Cortex of kidney (tissue), 1 donor: ENCODE measurements around the gene ETV6.

Experiments used
- DNase-seq: peaks from one replicate; lab custom pipeline; 2025; lab: John Stamatoyannopoulos, UW

The ETV6 gene

GRCh38 chr12:11861864-11862600 is 212.6 kb downstream of the ETV6 start:
- DNase-seq = no peak

- no peak for DNase-seq
These were observed 213.3 kb downstream of the ETV6 start for GRCh38 chr12:11862798-11863197.

- no peak for DNase-seq
These were observed 214.0 kb downstream of the ETV6 start for GRCh38 chr12:11863478-11863906.

- no peak for DNase-seq
These were observed 214.5 kb downstream of the ETV6 start for GRCh38 chr12:11863988-11864387.

- DNase-seq = no peak
These were observed 216.3 kb downstream of the ETV6 start for GRCh38 chr12:11865824-11866223.

- no peak for DNase-seq
These were observed 218.6 kb downstream of the ETV6 start for GRCh38 chr12:11868027-11868426.

- no peak for DNase-seq
These were observed 219.9 kb downstream of the ETV6 start for GRCh38 chr12:11869406-11869805.

GRCh38 chr12:11870041-11870451 is 220.6 kb downstream of the ETV6 start:
- no peak for DNase-seq

GRCh38 chr12:11872055-11872454 is 222.6 kb downstream of the ETV6 start:
- no peak for DNase-seq

- DNase-seq = no peak
These were observed 226.0 kb downstream of the ETV6 start for GRCh38 chr12:11875414-11875935.

- no peak for DNase-seq
These were observed 226.8 kb downstream of the ETV6 start for GRCh38 chr12:11876307-11876706.

- no peak for DNase-seq
These were observed 227.8 kb downstream of the ETV6 start for GRCh38 chr12:11877102-11877826.

GRCh38 chr12:11877869-11878780 is 228.7 kb downstream of the ETV6 start:
- no peak for DNase-seq

GRCh38 chr12:11879306-11879705 is 229.8 kb downstream of the ETV6 start:
- no peak for DNase-seq

- DNase-seq = no peak
These were observed 230.9 kb downstream of the ETV6 start for GRCh38 chr12:11880381-11880780.

- no peak for DNase-seq
These were observed 232.4 kb downstream of the ETV6 start for GRCh38 chr12:11881835-11882234.

GRCh38 chr12:11882301-11883019 is 233.0 kb downstream of the ETV6 start:
- DNase-seq = no peak

GRCh38 chr12:11884116-11884515 is 234.6 kb downstream of the ETV6 start:
- no peak for DNase-seq

GRCh38 chr12:11884706-11885105 is 235.2 kb downstream of the ETV6 start:
- no peak for DNase-seq

- DNase-seq = no peak
These were observed 236.0 kb downstream of the ETV6 start for GRCh38 chr12:11885261-11886038.

- no peak for DNase-seq
These were observed 236.9 kb downstream of the ETV6 start for GRCh38 chr12:11886339-11886738.
